T1000 (cell line): ENCODE measurements around the gene PDZRN3.
"Not testable (repeated sequence)": the region's sequence is repeated elsewhere in the genome, so short reads cannot be mapped to it uniquely, and the experiment has no call there.

Source experiments
- DNase-seq: peaks from one replicate; lab custom pipeline; 2025; ENCODE audit warnings: mixed read lengths; lab: John Stamatoyannopoulos, UW

Gene PDZRN3

GRCh38 chr3:73490453-73491286, 134.1 kb downstream of the PDZRN3 start:
- DNase-seq, result peak; percentile 72

GRCh38 chr3:73485877-73486330, 138.8 kb downstream of the PDZRN3 start:
- DNase-seq, result no peak

- no peak for DNase-seq
Observed at GRCh38 chr3:73484656-73485248, 140.0 kb downstream of the PDZRN3 start.

DNA sequence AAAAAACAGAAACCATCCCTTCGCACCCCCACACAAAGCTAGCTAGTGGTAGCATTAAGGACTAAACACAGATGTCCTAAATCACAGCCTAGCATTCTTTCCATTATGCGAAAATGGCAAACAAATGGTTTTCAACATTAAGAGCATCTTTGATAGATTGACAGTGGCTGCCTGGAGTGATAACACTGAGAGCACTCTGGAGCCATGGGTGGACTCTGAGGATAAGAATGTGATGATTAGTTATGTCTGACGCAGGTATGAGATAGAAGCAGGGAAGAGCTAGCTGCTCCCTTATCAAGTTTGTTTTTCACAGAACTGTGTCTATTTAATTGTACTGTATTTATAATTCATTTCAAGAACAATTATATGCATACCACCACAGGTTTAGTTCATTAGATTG, 142.9 kb downstream of the PDZRN3 start:
- no peak for DNase-seq

DNA sequence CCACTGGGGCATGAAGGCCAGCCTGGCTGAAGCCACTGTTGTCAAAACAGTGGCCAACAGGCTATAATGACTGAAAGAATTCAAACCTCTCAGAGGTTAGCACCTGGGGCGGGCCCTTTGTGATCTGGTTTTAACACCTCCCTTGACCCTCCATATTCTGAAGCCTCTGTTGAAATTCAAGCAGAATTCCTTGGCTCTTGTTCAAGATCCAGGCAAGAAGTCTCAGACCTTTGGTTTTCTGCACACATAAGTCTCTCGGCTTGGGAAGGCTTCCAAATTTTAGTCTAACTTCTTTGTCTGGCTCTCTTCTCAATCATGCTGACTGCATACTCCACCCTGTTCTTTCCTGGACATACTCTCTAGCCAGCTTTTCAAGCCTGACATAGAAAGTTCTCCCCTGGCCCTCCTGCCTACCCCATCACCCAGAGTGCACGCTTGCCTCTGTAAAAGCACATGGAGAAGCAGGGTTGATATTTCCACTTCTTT, 144.5 kb downstream of the PDZRN3 start:
- no peak for DNase-seq

- DNase-seq, result no peak
Observed at GRCh38 chr3:73479325-73479724, 145.4 kb downstream of the PDZRN3 start.

DNA sequence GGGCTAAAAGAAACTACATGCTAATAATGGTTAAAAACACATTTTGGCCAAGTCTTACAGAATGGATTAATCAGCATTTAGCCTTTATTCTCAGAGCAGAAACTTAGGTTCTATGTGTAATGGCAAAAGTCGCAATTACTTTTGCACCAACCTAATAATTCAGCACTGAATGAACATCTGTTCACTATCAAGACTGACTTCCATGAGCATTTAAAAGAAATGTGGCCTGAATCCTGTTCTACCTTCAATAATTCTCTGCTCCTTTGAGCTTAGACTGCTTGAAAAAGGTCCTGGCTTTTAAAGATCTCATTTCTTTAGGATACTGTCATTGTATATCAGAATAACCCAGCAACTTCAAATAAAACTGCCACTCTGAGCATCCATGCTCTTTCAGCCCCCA, 145.9 kb downstream of the PDZRN3 start:
- DNase-seq, result no peak

GRCh38 chr3:73475717-73476116, 149.0 kb downstream of the PDZRN3 start:
- DNase-seq, result no peak

GRCh38 chr3:73475175-73475574, 149.6 kb downstream of the PDZRN3 start:
- DNase-seq, result no peak

GRCh38 chr3:73474619-73475018, 150.1 kb downstream of the PDZRN3 start:
- DNase-seq, result no peak

DNA sequence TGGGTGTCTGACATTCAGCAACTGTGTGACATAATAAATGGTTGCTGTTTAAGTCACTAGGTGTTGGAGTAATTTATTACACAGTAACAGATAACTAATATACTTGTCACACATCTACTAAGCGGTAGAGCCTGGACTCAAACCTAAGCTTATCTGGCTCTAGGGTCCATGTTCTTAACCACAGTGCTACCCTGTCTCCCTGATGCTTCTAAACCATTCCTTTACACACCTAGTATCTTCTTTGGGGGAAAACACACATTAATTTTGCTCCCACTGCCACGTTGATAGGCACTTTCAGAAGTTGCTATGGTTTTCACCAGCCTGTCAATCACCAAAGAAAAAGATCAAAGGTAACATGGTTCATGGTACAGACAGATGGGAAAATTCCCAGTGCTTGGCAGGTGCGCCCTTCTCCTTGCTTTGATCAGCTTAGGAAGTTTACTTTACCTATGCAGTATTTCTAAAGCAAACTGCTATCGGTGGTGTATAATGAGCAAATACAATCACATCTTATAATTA, 150.8 kb downstream of the PDZRN3 start:
- DNase-seq, result no peak

- no peak for DNase-seq
Observed at GRCh38 chr3:73473181-73473897, 151.4 kb downstream of the PDZRN3 start.

- DNase-seq, result no peak
Observed at GRCh38 chr3:73471986-73472787, 152.6 kb downstream of the PDZRN3 start.

DNA sequence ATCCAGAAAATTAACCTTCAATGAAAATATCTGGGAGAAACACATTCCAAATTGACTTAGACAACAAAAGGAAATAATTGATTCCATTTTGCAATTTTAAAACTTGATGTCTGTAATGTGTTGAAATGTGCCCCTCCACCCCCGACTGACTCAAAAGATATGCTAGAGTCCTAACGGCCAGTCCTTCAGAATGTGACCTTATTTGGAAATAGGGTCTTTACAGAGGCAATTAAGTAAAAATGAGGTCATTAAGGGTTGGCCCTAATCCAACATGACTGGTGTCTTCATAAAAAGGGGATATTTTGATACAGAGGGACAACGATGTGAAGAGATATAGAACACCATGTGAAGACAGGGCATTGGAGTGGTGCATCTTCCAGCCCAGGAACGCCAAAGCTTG, 153.9 kb downstream of the PDZRN3 start:
- DNase-seq, result no peak

- DNase-seq, result no peak
Observed at GRCh38 chr3:73469331-73469730, 155.4 kb downstream of the PDZRN3 start.

DNA sequence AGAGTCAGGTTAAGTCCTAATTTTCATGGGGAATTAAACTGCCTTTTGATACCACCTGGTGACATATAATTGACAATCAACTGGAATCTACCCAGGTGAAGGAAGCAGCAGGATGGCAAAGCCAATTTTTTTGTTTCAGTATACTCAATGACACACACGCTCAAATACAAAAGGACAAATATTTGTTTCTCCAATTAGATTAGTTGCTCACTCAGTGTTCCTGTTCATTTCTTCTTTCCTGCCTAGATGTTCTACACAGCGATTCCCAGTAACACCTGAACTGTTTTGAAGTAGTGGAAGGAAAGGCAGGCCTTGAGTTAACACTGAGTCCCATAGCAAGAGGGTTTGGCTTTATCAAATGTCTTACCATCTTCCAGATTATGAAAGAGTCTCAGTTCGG, 157.5 kb downstream of the PDZRN3 start:
- no peak for DNase-seq

GRCh38 chr3:73465926-73466325, 158.8 kb downstream of the PDZRN3 start:
- DNase-seq, result no peak

DNA sequence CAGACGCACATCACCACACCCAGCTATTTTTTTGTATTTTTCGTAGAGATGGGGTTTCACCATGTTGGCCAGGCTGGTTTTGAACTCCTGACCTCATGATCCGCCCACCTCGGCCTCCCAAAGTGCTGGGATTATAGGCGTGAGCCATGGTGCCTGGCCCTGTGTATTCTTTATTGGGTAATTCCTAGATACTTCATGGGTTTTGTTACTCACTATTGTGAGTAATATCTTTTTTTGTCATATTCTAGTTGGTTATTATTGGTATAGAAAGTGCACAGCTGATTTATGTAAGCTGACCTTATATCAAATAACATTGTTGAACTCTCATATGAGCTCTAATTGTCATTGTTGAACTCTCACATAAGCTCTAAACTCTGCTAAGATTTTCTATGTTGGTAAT, 160.6 kb downstream of the PDZRN3 start:
- not testable (repeated sequence) for DNase-seq

GRCh38 chr3:73461547-73461946, 163.2 kb downstream of the PDZRN3 start:
- DNase-seq, result no peak

DNA sequence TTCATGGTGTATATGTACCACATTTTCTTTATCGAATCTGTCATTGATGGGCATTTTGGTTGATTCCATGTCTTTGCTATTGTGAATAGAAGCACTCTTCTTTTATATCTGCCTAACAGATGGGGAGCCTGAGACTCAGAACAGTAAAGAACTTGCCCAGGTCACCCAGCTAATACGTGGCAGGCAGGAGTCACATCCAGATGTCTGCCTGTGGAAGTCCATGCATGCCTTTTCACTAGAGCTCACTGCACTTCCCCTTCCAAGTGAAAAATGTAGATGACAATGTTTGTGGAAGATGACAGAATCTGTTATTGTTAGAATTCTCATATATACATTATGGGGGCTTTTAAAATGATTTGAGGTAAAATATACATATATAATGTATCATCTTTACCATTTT, 165.0 kb downstream of the PDZRN3 start:
- no peak for DNase-seq

GRCh38 chr3:73453666-73454065, 171.1 kb downstream of the PDZRN3 start:
- DNase-seq, result no peak

DNA sequence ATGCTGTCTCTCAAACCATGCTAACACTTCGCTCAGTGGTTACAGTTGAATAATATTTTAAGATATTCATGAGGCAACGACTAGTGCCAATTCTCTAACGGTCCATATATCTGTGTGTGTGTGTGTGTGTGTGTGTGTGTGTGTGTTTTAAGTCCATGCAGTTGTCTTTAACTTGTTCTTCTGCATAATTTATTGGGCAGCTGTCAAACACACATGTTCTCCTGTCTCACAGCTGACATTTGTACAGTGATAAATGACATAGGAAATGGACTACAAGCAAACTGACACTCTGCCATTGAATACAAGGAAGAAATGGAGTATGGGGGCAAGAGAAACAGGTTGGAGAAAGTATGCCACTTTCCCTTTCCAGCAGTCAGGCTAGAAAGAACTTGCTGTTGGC, 172.0 kb downstream of the PDZRN3 start:
- no peak for DNase-seq
